K562 (cell line): ENCODE data around the gene SH3PXD2B. TPM values are rescaled to one million over a fixed set of nuclear protein-coding genes. Genes with fewer than 3 reads are reported as not detected.

Experiments
- CBFA2T2 ChIP-seq: fragments of 450-650 bp; conservative IDR thresholded peaks from 2 replicates; pipeline ENCODE4 v1.6.1; 2017; ENCODE audit warnings: mild to moderate bottlenecking
- CHD1 ChIP-seq: fragments of 200-600 bp; sonication (generic); IDR thresholded peaks from one replicate; pipeline ENCODE4 v1.6.1; 2012; ENCODE audit warnings: mild to moderate bottlenecking, moderate library complexity, low read length, inconsistent platforms
- CHD2 ChIP-seq: IDR thresholded peaks from 2 replicates; pipeline ENCODE4 v1.6.1; 2011; ENCODE audit warnings: low read depth, low read length
- E2F1 ChIP-seq: sonication (generic); formaldehyde crosslinking; IDR thresholded peaks from 2 replicates; pipeline ENCODE4 v1.8.1; 2023; ENCODE audit warnings: mild to moderate bottlenecking, missing genetic modification reagents, moderate library complexity
- EZH2 ChIP-seq: IDR thresholded peaks from 2 replicates; pipeline ENCODE4 v1.6.1; 2012; ENCODE audit warnings: low read depth, mild to moderate bottlenecking, inconsistent platforms, low read length, borderline replicate concordance
- HMG20B ChIP-seq: fragments of 250-450 bp; sonication (Bioruptor Pico); IDR thresholded peaks from 2 replicates; pipeline ENCODE4 v1.5.0; 2021; ENCODE audit warnings: mild to moderate bottlenecking
- HNRNPUL1 ChIP-seq: fragments of 200-400 bp; formaldehyde crosslinking; IDR thresholded peaks from 2 replicates; pipeline ENCODE4 v1.6.1; 2017; ENCODE audit warnings: low read length
- JUND ChIP-seq, 2 experiments: IDR thresholded peaks; 2 replicates in 1 of 2; 3 replicates in 1 of 2; pipeline ENCODE4 v1.6.1; 2011; ENCODE audit warnings: borderline replicate concordance in 2 of 2, low read depth in 2 of 2, low read length in 2 of 2, improper control_type of control experiment in 1 of 2, missing biosample characterization in 1 of 2, missing genetic modification characterization in 1 of 2, missing genetic modification reagents in 1 of 2
- NFIC ChIP-seq: fragments of 450-650 bp; IDR thresholded peaks from 2 replicates; pipeline ENCODE4 v1.6.1; 2017; ENCODE audit warnings: mild to moderate bottlenecking, inconsistent platforms
- SLC30A9 ChIP-seq: fragments of 250-450 bp; sonication (Bioruptor Pico); IDR thresholded peaks from 2 replicates; pipeline ENCODE4 v1.8.0; 2022; ENCODE audit warnings: mild to moderate bottlenecking, moderate library complexity
- TAF15 ChIP-seq: fragments of 200-400 bp; formaldehyde crosslinking; IDR thresholded peaks from 2 replicates; pipeline ENCODE4 v1.6.1; 2017; ENCODE audit warnings: mild to moderate bottlenecking, low read depth, low read length, moderate library complexity
- ZNF316 ChIP-seq: fragments of 450-650 bp; IDR thresholded peaks from 2 replicates; pipeline ENCODE4 v1.6.1; 2016
- ZNF511 ChIP-seq: sonication (generic); formaldehyde crosslinking; IDR thresholded peaks from 2 replicates; pipeline ENCODE4 v1.8.0; 2022; ENCODE audit warnings: mild to moderate bottlenecking, missing genetic modification reagents
- ZNF561 ChIP-seq: fragments of 450-650 bp; formaldehyde crosslinking; conservative IDR thresholded peaks from 2 replicates; pipeline ENCODE4 v1.4.0; 2020; ENCODE audit warnings: mild to moderate bottlenecking, moderate library complexity
- polyA plus RNA-seq, 8 experiments: library from polyadenylated mRNA; depleted of rRNA in 4 of 8; stranded (reverse) in 5 of 8; unstranded in 3 of 8; fragments of >200 nt; fragmentation: Nextera tagmentation in 2 of 8; fragmentation: Illumina TruSeq in 1 of 8; extraction: Ambion mirVana in 2 of 8; extraction: Trizol in 1 of 8; gene quantifications; 2 replicates each; pipeline versions ENCODE4 v1.2.1 to v1.2.3, GENCODE V29; 2011 to 2014; ENCODE audit warnings: inconsistent platforms in 1 of 8, missing spikeins in 1 of 8
- total RNA-seq, 7 experiments: library from RNA; depleted of rRNA in 6 of 7; stranded (reverse); fragments of >200 nt in 6 of 7; fragmentation: Illumina TruSeq in 2 of 7; extraction: Trizol in 2 of 7; gene quantifications; 2 replicates each; pipeline versions ENCODE4 v1.2.1 to v1.2.3, GENCODE V29; 2011 to 2021; ENCODE audit warnings: low replicate concordance in 1 of 7
- TF ChIP-seq, protein P1 (sequence below): sonication (generic); formaldehyde crosslinking; IDR thresholded peaks from 2 replicates; pipeline ENCODE4 v1.8.0; 2023; ENCODE audit warnings: mild to moderate bottlenecking, missing genetic modification reagents
- TF ChIP-seq, protein P2 (sequence below): fragments of 450-650 bp; IDR thresholded peaks from 2 replicates; pipeline ENCODE4 v1.7.1; 2018; ENCODE audit warnings: mild to moderate bottlenecking, low read depth; ENCODE audit not compliant: partially characterized antibody

Gene SH3PXD2B
- total and polyA plus RNA-seq, 9 of the 15 experiments (the other 6 are each of a cell fraction or from before 2014, with no cell fraction given), result 0.04 to 0.66 (median 0.19) TPM

DNA sequence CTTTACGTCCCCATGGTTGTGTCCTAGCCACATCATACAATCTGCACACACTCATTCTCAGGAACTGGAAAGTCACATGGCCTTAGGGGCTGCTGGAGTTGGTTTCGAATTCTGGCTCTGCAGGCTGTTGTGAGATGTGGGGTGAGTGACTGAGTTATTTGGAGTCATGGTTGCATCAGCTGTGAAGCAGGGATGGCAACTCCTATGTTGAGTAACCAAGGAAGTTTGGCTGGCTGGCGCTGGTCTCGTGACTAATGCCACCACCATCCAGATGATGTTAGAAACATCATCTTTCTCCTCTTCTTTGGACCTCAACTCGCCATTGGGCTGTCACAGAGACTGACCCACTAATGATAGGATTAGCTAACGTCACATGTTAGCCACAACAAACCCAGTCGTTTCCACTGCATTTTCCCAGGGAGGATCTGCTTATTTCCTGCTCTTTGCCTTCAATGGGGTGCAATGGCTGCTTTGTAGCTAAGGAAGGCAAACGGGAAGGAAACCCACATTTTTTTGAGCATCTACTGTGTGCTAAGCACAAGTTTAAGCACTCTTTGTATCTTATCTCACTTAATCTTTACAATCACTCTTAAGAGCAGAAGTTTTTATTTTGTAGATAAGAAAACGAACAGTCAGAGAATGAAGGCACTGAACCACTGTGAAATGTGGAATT lies 92.6 kb downstream of the SH3PXD2B start (continued):
- TF ChIP-seq E2F1 (CRISPR knock-in tag) (no peak), CHD1 (no peak), CHD2 (no peak), ZNF316 (no peak), JUND (IDR thresholded peaks at IDR 0.05; ENCODE audit: borderline replicate concordance, low read depth, low read length) (0 out of 2 replicates have a peak, but pooled peaks have one; percentile 26), JUND (tag; IDR thresholded peaks at IDR 0.05; ENCODE audit: borderline replicate concordance, low read depth, low read length) (no peak), EZH2 (no peak), HMG20B (CRISPR knock-in tag) (no peak), HNRNPUL1 (no peak), ZNF561 (CRISPR knock-in tag) (no peak), ZNF511 (CRISPR knock-in tag) (no peak), CBFA2T2 (no peak), NFIC (no peak), SLC30A9 (CRISPR knock-in tag) (no peak), TAF15 (no peak)
- TF ChIP-seq, protein P1, sequence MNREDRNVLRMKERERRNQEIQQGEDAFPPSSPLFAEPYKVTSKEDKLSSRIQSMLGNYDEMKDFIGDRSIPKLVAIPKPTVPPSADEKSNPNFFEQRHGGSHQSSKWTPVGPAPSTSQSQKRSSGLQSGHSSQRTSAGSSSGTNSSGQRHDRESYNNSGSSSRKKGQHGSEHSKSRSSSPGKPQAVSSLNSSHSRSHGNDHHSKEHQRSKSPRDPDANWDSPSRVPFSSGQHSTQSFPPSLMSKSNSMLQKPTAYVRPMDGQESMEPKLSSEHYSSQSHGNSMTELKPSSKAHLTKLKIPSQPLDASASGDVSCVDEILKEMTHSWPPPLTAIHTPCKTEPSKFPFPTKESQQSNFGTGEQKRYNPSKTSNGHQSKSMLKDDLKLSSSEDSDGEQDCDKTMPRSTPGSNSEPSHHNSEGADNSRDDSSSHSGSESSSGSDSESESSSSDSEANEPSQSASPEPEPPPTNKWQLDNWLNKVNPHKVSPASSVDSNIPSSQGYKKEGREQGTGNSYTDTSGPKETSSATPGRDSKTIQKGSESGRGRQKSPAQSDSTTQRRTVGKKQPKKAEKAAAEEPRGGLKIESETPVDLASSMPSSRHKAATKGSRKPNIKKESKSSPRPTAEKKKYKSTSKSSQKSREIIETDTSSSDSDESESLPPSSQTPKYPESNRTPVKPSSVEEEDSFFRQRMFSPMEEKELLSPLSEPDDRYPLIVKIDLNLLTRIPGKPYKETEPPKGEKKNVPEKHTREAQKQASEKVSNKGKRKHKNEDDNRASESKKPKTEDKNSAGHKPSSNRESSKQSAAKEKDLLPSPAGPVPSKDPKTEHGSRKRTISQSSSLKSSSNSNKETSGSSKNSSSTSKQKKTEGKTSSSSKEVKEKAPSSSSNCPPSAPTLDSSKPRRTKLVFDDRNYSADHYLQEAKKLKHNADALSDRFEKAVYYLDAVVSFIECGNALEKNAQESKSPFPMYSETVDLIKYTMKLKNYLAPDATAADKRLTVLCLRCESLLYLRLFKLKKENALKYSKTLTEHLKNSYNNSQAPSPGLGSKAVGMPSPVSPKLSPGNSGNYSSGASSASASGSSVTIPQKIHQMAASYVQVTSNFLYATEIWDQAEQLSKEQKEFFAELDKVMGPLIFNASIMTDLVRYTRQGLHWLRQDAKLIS, result no peak
- TF ChIP-seq, protein P2, sequence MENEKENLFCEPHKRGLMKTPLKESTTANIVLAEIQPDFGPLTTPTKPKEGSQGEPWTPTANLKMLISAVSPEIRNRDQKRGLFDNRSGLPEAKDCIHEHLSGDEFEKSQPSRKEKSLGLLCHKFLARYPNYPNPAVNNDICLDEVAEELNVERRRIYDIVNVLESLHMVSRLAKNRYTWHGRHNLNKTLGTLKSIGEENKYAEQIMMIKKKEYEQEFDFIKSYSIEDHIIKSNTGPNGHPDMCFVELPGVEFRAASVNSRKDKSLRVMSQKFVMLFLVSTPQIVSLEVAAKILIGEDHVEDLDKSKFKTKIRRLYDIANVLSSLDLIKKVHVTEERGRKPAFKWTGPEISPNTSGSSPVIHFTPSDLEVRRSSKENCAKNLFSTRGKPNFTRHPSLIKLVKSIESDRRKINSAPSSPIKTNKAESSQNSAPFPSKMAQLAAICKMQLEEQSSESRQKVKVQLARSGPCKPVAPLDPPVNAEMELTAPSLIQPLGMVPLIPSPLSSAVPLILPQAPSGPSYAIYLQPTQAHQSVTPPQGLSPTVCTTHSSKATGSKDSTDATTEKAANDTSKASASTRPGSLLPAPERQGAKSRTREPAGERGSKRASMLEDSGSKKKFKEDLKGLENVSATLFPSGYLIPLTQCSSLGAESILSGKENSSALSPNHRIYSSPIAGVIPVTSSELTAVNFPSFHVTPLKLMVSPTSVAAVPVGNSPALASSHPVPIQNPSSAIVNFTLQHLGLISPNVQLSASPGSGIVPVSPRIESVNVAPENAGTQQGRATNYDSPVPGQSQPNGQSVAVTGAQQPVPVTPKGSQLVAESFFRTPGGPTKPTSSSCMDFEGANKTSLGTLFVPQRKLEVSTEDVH, result no peak
